HG03135 (cell line): ENCODE data around the gene USP15.
"Not testable (repeated sequence)": the region's sequence is repeated elsewhere in the genome, so short reads cannot be mapped to it uniquely, and the experiment has no call there.

Experiments
- ATAC-seq: cut with Tn5 transposase; IDR thresholded peaks from one replicate; pipeline ENCODE4 v1.9.1; 2021; ENCODE audit warnings: mild to moderate bottlenecking, moderate library complexity; ENCODE audit not compliant: unreplicated experiment

USP15 gene

GRCh38 chr12:62317017-62317416, 56.8 kb downstream of the USP15 start:
- no peak for ATAC-seq

GRCh38 chr12:62319058-62319457, 58.9 kb downstream of the USP15 start:
- ATAC-seq = no peak

DNA sequence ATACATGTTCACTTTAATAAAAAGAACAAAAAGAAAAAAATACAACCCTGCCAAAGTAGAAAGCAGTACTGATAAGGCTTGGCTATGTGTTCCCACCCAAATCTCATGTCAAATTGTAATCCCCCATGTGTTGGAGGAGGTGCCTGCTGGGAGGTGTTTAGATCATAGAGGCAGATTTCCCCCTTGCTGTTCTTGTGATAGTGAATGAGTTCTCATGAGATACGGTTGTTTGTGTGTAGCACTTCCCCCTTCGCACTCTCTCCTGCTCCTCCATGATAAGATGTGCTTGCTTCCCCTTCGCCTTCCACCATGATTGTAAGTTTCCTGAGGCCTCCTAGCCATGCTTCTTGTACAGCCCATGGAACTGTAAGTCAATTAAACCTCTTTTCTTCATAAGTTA, 59.9 kb downstream of the USP15 start:
- ATAC-seq = no peak

GRCh38 chr12:62323386-62323785, 63.2 kb downstream of the USP15 start:
- ATAC-seq = no peak

DNA sequence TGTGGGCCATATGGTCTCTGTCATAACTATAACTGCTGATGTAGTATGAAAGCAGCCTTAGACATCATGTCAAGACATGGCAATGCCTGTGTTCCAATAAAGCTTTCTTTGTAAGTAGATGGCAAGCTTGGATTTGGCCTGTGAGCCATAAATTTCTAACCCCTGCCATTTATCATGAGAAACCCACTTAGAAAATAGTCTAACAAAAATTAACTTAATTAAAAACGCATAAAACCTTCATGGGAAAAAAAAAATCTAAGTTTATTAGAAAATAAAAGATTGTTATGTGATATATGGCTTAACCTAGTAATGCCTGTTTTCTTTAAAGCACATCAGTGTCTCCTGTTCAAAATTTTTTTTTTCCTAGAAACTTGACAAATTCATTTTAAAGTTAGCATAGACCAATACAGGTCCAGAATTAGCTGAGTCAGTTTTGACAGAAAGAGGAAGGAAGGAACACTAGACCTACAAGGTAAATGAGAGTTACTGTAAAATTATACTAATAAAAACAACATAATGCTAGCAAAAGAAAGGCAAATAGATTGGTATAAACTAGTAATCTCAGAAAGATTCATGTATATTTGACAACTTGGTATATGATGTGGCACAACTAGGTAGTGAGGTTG, 68.2 kb downstream of the USP15 start:
- ATAC-seq = no peak

DNA sequence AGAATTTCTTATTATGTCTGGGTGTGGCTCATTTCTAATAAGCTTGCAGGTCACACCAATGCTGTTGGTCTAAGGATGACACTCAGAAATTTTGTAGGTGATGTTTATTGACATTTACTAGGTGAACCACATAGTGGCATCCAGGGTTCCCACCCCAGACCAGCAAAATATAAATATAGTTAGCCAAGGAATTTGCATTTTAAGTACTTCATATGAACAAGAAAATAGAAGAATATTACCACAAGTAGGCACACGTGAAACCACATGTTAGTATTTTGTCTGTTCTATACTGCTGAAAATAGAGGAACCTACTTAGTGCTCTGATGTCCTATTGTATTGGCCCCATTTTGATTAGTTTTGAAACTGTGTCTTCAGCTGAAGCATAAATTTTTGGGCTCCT, 71.1 kb downstream of the USP15 start:
- ATAC-seq = no peak

DNA sequence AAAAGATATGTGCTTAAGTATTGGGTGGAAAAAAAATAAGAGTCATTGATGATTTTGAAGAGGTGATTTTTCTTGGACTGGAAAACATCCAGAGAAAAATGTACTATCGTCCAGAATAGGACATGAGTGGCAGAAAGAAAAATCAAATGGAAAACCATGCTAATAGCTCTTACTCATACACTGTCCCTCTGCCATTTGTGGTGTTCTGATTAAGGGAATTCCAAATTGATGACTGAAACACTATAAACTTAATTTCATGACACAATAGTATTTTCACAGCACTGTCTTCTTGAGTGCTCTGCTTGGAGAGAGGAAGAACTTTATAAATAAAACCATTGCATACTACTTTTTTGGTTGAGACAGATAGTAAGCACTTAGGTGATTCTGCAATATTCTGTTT, 72.4 kb downstream of the USP15 start:
- ATAC-seq = no peak

DNA sequence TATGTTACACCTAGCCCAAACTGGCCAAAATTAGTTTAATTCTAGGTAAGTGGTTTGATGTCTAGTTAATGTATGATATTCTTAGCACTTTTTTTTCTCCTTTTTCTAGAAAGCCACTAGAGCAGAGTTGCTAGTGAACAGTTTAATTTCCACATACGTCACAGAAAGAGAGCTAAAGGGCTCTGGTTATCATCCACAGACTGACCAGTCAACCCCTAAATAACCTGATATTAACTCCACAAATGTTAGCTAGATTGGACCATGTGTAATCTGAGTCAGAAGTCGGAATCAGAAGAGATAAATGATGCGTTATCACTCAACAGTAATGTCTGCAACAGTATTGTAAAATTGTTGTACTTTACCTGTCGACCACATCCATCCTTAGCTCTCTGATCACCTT, 74.9 kb downstream of the USP15 start:
- no peak for ATAC-seq

GRCh38 chr12:62335796-62336195, 75.6 kb downstream of the USP15 start:
- no peak for ATAC-seq

DNA sequence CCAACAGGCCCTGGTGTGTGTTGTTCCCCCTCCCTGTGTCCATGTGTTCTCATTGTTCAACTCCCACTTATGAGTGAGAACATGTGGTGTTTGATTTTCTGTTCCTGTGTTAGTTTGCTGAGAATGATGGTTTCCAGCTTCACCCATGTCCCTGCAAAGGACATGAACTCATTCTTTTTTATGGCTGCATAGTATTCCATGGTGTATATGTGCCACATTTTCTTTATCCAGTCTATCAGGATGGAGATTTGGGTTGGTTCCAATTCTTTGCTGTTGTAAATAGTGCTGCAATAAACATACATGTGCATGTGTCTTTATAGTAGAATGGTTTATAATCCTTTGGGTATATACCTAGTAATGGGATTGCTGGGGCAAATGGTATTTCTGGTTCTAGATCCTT, 77.4 kb downstream of the USP15 start:
- ATAC-seq = not testable (repeated sequence)

DNA sequence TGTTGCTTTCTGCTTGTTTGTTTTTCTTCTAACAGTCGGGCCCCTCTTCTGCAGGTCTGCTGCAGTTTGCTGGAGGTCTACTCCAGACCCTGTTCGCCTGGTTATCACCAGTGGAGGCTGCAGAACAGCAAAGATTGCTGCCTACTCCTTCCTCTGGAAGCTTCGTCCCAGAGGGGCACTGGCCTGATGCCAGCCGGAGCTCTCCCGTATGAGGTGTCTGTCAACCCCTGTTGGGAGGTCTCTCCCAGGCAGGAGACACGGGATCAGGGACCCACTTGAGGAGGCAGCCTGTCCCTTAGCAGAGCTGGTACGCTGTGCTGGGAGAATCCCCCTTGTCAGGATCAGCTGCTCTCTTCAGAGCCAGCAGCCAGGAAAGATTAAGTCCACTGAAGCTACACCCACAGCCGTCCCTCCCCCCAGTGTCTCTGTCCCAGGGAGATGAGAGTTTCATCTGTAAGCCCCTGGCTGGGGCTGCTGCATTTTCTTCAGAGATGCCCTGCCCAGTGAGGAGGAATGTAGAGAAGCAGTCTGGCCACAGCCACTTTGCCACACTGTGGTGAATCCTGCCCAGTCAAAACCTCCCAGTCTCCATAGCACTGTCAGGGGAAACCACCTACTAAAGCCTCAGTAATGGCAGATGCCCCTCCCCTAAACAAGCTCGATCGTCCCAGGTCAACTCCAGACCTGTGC, 82.6 kb downstream of the USP15 start:
- ATAC-seq = not testable (repeated sequence)

DNA sequence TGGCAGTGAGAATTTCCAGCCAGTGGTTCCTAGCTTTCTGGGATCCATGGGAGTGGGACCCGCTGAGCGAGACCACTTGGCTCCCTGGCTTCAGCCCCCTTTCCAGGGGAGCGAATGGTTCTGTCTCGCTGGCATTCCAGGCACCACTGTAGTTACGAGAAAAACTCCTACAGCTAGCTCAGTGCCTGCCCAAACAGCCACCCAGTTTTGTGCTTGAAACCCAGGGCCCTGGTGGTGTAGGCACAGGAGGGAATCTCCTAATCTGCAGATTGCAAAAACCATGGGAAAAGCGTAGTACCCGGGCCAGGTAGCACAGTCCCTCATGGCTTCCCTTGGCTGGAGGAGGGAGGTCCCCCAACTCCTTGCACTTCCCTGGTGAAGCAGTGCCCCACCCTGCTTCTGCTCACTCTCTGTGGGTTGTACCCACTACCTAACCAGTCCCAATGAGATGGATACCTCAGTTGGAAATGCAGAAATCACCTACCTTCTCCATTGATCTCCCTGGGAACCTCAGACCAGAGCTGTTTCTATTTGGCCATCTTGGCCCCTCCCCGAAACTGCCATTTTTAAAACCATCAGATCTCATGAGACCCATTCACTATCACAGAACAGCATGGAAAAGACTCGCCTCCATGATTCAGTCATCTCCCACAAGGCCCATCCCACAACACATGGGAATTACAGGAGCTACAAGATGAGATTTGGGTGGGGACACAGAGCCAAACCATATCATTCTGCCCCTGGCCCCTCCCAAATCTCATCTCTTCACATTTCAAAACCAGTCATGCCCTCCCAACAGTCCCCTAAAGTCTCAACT, 83.3 kb downstream of the USP15 start:
- ATAC-seq = not testable (repeated sequence)

- ATAC-seq = not testable (repeated sequence)
Observed at GRCh38 chr12:62344731-62345556, 84.7 kb downstream of the USP15 start.

- no peak for ATAC-seq
Observed at GRCh38 chr12:62345667-62346066, 85.5 kb downstream of the USP15 start.

GRCh38 chr12:62346817-62347216, 86.6 kb downstream of the USP15 start:
- no peak for ATAC-seq

DNA sequence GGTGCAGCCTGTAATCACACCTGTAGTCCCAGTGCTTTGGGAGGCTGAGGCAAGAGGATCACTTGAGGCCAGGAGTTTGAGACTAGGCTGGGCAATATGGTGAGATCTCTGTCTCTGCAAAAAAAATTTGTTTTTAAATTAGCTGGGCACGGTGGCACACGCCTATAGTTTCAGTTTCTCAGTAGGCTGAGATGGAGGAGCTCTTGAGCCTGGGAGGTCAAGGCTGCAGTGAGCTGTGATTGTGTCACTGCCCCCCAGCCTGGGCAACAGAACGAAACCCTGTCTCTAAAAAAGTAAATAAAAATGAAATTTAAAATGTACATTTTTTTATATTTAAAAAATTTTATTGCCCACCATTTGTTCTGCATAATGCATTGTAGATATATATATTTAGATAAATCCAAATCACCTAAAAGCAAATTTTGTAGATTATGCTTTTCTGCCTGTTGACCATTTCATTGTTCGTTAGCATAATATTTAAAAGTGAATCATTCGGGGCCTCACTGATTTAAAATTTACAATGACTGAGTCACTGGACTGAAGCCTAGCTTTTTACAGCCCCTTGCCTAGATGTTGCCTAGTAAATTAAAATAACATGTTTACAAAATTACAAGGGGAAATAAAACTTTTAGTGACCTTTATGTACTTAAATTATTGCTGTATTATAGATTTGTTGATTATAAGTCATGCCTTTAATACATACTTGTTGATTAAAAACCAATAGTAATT, 87.9 kb downstream of the USP15 start:
- ATAC-seq = no peak

- ATAC-seq = no peak
Observed at GRCh38 chr12:62350554-62350953, 90.3 kb downstream of the USP15 start.

DNA sequence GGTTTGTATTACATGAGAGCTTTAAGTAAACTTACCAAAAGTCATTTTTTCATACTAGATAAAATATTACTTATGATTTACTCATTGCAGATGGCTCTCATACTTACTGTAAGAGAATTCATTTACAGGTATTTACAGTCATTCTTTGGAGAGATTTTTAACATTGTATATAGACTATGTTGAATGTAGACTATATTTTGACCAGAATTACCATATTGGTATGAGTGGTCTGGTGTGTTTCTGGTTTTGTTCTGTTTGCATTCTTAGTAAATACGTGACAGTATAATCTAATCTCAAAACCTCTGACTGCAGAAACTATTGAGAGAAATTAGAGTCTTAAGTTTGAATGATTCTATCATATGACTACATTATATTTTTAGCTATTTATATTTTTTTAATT, 91.1 kb downstream of the USP15 start:
- no peak for ATAC-seq

DNA sequence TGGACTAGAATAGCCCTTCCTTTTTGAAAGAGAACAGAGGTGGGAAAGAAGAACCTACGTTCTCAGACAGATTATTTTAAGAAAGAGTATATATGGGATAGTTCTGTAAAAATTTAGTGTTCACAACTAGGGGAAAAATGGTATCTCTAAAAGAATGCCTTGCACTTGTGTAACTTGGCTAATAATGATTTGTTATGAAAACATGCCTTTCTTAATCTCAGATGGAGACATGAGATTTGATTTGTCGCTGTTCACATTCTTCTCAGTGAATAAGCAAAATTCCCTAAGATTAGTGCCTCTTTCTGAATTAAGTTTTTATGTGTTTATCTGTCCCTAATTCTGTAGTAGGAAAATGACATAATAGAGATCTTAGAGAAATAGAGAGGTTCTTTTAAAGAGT, 100.8 kb downstream of the USP15 start:
- ATAC-seq = no peak

DNA sequence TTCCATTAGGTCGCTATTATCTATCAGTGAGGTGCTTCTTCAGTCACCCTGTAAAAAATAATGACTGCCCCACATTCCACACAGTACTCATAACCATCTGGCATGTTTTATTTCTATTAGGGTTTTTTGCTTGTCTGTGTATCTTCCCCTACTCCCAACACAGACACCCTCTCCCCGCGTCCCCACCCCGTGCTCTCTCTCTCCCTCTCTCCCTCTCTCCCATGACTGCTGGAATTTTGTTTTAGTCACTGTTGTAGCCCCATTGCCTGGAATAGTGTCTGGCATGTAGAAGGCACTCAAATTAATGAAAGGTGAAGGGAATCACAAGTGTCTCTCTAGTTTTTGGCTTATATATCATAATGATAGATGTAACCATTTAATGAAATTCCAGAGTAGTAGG, 103.3 kb downstream of the USP15 start:
- ATAC-seq = no peak
